SIG-M5 treated with dmso at 0.1 percent for 504 hours (cell line): ENCODE measurements around the gene PLAA.

ENCODE experiments used
- DNase-seq: peaks from one replicate; lab custom pipeline; 2025; ENCODE audit not compliant: unreplicated experiment; lab: John Stamatoyannopoulos, UW

PLAA gene

DNA sequence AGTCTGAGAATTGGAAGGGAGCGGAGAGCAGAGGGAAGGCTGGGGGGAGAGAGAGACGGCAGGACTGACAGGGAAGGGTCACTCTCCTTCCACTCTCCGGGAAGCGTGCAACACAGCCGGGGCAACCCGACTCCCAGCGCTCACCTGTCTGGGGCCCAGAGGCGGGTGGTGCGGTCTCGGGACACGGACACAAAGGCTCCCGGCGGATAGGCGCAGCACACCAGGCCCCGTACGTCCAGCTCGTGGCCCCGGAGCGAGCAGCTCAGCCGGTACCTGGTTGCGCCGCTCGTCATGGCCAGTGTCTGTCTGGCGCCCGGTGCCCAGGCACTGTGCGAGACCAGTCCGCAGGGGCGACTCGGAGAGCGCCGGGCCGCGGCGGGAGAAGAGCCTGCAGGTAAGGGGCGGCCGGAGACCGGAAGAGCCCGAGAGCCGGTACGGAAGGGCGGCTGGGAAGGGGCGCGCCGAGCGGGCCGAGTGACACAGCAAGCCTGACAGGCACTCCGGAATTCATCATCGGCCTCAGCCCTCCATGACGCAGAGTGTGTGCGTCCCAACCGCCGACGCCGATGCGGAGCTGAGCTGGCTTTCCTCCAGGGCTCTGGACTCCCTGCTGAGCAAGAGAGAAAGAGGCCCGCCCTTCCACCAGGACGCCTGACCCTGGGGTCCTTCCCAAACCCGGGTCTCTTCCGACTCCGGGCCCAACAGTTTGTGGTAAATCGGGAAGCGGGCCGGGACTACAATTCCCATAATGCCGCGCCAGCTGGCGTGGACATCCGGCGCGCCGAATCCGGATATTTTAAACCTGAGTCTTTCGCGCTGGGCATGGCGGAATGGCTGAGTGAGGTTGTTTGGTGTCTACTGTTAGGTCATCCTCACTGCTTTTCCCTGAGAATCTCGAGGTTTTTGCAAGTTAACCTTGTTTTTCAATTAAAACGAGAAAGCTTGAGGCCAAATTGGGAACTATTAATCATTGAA, at the start of gene PLAA:
TSS of gene PLAA (minus strand) at position 490 of the 975 bp plus-strand sequence. CDS start at position 293, 197 bp downstream.
- DNase-seq: peak; percentile 87

DNA sequence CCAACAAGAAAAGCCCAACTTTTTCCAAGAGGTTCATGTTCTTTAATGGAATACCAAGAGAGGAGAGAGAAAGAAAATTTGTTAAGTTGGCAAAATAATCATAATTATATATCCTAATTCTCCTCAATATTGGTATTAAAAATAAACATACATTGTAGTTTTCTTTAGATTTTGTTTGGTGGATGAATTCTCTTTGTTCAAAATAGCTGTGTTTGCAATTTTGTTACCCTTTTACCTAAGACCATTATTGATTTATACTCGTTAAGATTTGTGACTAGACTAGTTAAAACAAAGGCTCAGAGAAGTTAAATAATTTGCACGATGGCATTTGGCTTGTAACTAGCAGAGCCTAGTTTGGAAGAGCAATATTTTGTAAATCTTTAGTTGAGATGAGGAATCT, 48.8 kb upstream of the PLAA start:
- DNase-seq: no peak

DNA sequence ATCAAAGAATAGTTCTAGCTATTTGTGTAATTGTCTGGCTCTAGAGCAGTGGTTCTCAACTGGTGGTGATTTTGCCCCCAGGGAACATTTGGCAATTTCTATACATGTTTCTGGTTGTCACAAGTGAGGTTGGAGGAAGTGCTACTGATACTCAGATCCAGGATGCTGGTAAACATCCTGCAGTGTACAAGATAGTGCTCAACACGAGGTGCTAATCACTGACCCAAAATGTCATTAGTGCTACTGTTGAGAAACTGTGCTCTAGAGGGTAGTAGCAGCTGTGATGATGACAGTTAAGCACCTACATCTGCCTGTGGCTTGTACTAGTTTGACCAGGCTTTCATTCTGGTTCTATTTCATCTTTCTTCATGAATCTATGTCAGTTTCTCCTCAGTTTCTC, 36.3 kb upstream of the PLAA start:
- no peak for DNase-seq

DNA sequence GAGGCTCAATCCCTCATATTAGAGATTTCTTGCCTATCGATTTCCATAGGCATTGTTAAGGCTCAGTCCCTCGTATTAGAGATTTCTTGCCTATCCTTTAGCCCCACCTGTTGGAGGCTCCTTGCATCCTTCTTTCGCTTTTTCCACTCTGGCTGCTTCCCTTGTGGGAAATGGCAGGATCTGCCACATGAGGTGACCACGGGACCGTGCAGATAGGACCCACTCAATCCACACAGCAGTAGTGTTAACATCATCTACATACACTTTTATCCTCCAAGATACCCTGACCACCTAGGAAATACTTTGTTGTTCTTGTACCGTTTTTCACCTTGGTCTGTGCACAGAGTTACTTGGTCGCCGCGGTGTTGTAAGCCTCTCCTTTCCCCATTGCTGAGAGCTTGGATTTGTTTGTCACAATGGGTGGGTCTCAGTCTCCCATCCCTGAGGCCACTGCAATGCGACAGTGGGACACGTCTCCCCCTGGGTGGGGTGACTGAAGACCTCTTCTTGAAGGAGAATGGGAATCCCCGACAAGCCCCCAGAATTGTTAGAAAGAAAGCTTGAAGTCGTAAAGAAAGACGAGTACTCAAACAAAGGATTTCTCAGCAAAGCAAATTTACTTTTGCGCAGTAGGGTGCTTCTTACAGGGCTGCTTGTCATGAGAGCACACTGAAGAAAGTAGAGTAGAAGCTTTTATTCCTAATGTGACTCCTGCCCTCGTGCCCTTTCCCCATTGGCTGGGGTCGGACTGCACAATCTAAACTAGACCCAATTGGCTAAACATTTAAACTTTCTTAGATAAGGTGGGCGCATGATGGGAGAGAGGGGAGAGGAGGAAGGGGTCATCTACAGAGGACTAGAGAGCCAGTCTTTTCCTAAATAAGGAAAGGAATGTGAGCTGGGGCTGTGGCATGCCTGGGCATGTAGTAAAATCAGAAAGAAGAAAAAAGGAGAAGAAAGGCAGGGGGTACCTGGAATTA, 29.0 kb upstream of the PLAA start:
- no peak for DNase-seq

DNA sequence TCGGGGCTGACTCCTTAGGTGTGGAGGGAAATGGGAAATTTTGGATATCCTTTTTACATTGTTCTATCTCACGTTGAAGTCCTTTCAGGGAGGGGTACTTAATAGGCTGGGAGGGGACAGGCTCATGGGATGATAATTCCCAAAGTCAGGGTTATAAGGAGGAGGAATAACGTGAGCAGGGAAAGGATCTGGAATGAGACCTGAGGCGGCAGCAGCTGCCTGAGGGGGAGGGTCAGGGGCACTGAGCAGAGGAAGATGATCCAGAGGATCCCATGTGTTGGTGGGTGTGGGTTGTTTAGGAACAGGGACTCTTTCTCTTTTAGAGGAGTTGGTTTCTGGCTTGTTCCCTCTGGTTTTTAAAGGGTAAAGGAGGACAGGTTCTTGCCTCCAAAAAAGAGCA, 27.9 kb upstream of the PLAA start:
- no peak for DNase-seq

DNA sequence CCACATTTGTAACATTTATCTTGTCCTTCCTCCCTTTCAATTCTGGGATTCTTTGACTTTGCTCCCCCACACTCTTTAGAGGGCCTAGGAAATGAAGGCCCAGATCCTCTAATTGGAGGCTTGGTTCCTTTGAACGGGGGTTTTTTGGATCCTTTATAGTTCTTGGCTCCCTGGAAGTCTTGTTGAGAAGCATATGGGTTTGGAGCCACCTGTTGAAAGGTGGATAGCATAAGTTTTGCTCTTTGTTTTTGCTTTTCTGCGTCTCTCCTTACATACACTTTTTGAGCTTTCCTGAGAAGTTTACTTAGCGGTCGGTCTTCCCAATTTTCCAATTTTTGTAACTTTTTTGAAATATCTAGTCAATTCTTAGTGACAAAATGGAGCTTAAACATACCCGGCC, 26.9 kb upstream of the PLAA start:
- DNase-seq: no peak

DNA sequence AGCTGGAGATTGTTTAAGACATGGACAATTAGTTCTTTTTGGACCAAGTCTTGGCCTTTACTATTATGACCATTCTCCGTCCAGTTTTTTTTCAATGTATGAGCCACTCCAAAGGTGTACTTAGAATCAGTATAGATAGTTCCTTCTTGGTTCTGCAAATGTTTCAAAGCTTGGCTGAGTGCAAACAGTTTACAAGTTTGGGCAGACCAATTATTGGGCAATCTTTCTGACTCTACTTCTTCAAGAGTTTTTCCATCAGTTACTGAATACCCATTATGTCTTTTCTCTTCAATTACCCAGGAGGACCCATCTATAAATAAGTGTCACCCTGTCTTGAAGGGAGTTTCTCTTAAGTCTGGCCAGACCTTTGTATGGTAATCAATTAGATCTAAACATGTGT, 24.7 kb upstream of the PLAA start:
- DNase-seq: no peak

DNA sequence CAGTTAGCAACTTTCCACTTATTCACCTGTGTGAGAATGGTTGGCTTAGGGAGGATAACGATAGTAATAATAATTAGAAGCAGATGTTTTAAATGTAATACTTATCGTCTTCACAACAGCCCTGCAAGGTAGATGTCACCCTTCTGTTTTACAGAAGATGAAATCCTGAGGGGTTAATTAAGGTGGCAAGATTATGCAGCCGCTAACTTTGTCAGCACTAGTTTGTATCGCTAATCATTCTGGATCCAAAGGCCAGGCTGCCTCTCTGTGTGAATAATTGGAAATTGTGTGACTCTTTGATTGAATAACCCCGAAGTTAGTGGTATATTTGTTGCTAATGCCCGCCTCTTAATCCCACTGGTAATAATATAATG, 9.8 kb upstream of the PLAA start:
- DNase-seq: no peak

DNA sequence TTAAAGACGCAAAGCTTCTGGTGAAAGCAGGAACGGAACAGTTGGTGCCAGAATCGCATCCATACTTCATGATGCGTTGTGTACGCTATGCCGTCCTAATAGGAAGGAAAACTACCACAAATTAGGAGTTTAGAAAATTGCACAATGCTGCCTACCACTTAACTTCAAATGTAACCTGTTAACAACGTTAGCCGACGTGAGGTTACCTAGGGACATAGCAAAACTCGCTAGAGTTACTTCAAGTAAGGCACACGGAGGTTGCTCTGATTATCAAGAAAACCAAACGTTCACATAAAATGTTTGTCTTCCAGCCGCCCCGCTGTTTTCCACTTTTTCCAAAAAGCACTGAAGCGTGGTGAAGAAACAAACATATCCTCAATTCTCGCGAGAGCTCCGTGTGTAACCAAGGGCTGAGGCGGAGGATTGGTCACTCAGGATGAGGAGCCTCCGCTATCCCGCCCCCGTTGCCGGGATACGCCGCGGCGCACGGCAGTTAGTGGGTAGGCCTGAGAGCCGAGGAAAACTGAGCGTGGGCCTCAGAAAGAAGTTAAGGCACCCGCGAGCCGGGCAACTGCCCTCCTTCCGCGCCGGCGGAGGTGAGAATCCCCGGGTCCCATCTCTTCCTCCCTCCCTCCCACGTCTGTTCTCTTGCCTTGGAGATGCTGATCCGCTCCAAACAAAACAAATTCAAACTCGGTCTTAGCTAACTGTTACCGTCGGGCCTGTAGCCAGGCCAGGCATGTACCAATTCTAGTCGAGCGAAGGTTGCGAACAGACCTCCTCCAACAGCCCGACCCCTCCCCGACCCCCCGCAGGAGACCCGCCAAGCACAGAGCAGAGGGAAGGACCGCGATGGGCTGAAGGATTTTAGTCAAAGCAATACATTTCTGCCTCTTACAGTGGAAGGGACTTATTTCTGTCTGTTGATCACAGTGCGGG, 9.1 kb upstream of the PLAA start, which contains the start of gene IFT74:
TSS of gene IFT74 (plus strand) at position 492 of the 939 bp plus-strand sequence. CDS start 5,556 bp downstream, outside the sequence.
- peak; percentile 97 for DNase-seq

DNA sequence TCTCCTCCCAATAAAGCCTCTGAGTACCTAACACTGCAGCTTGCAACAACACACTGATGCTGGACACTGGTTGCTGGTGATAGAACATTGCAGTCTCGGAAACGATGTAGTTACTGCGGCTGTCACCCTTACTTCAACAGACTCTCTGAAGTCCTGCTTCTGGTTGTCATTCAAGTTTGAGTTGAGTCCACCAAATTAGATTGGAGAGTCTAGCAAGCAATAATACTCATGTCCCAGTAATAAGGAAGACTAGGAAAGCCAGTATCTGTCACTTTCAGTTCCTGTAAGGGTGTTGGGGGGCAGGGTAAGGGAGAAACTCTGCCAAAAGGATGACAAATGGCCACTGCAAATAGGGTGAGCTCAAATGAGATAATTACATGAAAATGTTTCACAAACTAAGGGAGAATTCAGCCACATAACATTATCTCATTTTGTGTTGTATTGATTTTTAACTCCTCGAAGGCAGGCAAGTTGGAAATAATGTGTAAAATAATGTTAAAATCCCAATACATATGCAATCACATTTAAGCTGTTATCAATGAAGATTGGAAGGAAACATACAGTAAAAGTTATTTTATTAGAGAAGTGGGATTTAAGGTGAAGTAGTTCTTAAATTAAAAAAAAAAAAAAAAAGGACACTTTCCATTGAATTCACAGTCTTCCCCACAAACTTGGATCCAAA, 8.3 kb upstream of the PLAA start:
- DNase-seq: peak; percentile 84

DNA sequence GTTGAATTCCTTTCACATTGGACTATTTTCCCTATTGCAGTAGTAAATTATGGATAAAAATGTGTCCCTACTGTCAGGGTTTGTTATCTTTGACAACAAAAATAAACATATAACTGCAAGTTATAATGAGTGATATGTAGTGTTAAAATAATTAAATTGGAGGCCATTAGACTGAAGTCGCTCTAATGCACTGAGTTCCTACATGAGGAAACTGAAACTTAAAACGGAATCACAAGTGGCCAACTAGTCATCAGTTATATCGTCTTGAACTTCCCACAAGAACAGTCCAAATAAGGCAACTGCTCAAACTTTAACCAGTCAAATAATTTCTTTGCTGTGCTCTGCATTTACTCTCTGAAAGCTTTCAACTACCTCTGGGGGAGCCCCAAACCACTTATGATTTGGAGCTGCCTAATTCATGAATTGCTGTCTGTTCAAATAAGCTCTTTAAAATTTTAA, 7.0 kb upstream of the PLAA start:
- peak; percentile 61 for DNase-seq

DNA sequence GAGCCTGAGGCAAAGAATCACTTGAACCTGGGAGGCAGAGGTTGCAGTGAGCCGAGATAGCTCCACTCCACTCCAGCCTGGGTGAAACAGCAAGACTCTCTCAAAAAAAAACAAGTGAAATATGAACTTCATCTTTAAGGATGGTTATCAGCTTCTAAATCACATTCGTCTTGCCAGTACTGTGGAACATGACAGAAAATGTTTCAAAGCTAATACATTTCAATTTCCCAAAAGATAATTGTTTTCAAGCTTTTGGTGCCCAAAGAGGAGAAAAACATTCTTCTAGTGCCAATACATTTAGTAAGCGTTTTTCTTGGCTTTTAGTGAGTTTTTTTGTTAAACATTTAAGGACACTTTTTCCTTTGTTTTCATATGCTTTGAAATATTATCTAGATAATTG, 4.8 kb upstream of the PLAA start:
- DNase-seq: no peak

DNA sequence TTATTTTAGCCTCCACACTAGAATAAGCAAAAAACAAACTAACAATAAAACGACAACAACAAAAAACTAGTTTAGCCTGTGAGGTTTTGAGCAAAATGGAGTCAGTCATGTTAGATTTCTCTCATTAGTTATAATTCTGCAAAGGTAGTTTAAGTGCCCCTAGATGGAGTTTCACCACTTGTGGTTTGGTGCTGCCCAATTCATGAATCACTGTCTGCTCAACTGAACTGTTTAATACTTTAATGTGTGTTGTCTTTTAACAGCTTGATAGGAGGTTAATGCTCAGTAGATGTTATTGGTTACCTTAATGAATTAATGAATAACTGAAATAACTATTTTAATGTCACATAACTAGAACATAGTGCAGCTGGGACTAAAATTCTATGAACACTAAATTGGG, 3.5 kb upstream of the PLAA start:
- no peak for DNase-seq

DNA sequence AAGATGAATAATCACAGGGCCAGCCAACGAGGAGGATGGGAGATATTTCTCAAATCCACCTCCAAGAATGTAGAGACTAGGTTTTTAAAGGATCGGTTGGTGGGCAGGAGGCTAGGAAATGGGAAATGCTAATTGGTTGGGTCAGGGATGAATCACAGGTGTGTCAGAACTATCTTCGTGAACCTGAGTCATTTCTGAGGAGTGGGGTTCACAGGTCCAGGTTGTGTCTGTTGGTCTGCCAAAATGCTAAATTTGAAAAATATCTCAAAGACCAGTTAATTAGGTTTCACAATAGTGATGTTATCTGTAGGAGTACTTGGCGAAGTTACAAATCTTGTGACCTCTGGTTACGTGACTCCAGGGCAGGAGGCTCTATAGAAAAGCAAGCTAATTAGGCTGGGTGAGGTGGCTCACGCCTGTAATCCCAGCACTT, 2.6 kb upstream of the PLAA start:
- DNase-seq: no peak

DNA sequence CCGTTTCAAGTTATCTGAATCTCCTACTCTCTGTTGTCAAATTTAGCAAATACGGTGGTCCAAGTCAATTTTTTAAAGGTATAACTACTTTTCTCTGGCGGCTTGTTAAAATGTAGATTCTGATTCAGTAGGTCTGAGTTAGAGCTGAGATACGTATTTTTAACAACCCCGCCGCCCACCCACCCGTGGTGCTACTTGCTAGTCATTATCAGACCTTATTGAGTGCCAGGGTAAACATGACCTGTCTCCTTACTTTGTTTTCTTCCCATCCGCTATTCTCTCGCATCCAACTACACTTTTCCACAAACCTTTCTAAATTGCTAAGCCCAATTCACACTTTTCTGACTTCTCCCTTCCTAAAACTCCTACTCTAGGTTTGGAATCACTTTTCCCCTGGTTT, 694 bp upstream of the PLAA start:
- DNase-seq: no peak

DNA sequence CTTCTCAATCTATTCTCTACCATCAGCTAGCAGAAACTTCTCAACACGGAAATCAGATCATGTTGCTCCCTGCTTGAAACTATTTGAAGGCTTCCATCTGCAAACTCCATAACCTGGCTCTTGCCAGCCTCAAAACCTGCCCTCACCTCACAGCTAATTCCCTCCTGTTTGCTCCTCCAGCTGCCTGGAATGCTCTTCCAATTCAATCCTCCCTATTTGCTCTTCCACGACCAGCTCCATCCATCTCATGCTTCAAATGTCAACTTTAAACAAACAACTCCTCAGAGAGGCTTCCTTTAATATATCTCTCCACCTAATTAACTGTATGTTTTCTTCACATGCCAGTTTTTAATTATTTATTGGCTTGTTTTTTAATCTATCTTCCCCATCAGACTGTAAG, 1.5 kb downstream of the PLAA start:
- no peak for DNase-seq

DNA sequence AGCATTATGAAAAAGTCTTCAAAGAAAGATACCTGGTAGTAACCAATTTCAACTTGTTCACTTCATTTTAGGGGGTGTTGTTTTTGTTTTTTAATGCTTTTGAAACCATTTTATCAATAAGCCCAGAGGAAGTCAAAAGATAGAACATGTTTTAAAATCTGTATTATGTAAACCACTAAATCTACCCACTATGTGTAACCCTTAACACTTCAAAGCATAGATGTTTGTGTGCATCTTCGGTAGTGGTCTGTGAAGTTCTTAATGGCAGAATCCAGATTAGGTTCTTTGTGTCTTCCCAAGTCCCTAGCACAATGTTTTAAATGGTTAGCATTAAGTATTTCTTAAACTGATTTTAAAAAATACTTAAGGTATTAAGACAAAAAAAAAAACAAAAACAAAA, 6.3 kb downstream of the PLAA start:
- no peak for DNase-seq

DNA sequence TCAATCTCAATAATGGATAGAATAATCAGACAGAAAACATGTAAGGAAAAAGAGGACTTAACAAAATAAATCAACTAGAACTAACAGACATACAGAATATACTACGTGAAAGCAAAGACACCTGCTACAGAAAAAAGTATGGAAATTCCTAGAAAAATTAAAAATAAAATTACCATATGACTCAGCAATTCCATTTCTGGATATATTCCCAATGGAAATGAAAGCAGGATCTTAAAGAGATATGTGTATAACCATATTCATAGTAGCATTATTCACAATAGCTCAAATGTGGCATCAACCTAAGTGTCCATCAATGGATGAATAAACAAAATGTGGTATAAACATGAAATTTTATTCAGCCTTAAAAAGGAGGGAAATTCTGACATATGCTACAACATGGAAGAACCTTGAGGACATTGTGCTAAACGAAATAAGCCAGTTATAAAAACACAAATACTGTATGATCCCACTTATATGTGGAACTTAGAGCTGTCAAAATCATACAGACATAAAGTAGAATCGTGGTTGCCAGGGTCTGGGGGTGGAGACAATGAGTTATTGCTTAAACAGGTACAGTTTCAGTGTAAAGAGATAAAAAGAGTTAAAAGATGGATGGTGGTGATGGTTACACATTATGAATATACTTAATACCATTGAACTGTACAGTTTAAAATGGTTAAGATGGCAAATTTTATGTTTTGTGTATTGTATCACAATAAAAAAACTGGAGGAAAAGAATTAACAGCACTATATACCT, 6.9 kb downstream of the PLAA start:
- no peak for DNase-seq

DNA sequence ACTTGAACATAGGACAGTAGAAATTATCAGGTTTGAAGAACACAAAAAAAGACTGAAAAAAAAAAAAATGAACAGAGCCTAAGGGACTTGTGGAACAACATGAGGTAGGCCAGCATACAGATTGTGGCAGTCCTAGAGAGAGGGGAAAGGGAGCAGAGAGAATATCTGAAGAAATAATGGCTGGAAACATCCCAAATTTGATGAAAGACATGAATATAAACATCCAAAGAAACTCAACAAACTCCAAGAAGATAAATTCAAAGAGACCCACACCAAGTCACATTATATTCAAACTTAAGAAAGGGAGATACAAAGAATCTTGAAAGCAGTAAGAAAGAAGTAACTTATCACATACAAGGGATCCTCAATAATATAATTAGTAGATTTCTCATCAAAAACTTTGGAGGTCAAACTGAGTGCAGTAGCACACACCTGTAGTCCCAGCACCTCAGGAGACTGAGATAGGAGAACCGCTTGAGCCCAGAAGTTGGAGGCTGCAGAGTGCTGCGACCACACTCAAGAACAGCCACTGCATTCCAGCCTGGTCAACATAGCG, 9.1 kb downstream of the PLAA start:
- no peak for DNase-seq
